Measurements from ENCODE around the gene SLC6A11.

- TF ChIP-seq CTCF (IDR thresholded peaks at IDR 0.05): no peak
- no peak for TF ChIP-seq POLR2A (IDR thresholded peaks at IDR 0.05)
- TF ChIP-seq EP300 (IDR thresholded peaks at IDR 0.05): no peak
Measured at GRCh38 chr3:10790713-10791112, 25.3 kb upstream of the SLC6A11 start.
